K562 (cell line): ENCODE results near the gene MAP4. TPM values are rescaled to one million over a fixed set of nuclear protein-coding genes. Genes with fewer than 3 reads are reported as not detected.

Source experiments
- ATAC-seq: fragments of 200-7000 bp; cut with Tn5 transposase; 3 replicates; pipeline ENCODE4 v1.9.1; 2020; ENCODE audit warnings: moderate library complexity
- BruUV-seq: library from RNA; stranded (reverse); fragments of 400-500 nt; replicated peaks from 2 replicates; lab custom pipeline; 2021; lab: Mats Ljungman, UMichigan
- CTCF ChIA-PET: fragments of 300-600 bp; formaldehyde crosslinking; extraction: SDS; loops from one replicate; lab custom pipeline; 2021; ENCODE audit warnings: low intra/inter-chr PET ratio; lab: Yijun Ruan, JAX
- POLR2A ChIA-PET: fragments of 300-600, 350-650 bp; sonication (Branson Sonifier 250); formaldehyde crosslinking; extraction: SDS; loops from one replicate; lab custom pipeline; 2021; ENCODE audit warnings: antibody characterized with exemption, inconsistent platforms; lab: Yijun Ruan, JAX
- DNase-seq, 4 experiments: peaks; one replicate each; pipeline versions ENCODE4 v3.0.0 to v3.0.0-alpha.2; 2011 to 2018; ENCODE audit warnings: low spot score in 3 of 4, mixed read lengths in 3 of 4; ENCODE audit errors: extremely low read depth in 1 of 4
- FAIRE-seq: peaks from 2 replicates; lab custom pipeline; 2011; peaks lifted over from hg19 to GRCh38; lab: Jason Lieb, UNC
- H2AFZ ChIP-seq: 2 replicates; pipeline ENCODE4 v1.6.0; 2011; ENCODE audit warnings: low read depth, low read length, control low read depth, inconsistent platforms
- H3K27ac ChIP-seq: fragments of 200-600 bp; 3 replicates; pipeline ENCODE4 v1.8.0; 2011; ENCODE audit warnings: low read depth, mild to moderate bottlenecking, control low read depth, inconsistent platforms, low read length, moderate library complexity, mixed read lengths; ENCODE audit errors: extremely low read depth
- H3K27me3 ChIP-seq, 2 experiments: fragments of 300-600 bp in 1 of 2; 2 replicates in 1 of 2; 3 replicates in 1 of 2; pipeline versions ENCODE4 v1.6.0 to v1.8.0; 2011; ENCODE audit warnings: inconsistent platforms in 2 of 2, low read length in 2 of 2, mild to moderate bottlenecking in 1 of 2, mixed read lengths in 1 of 2, moderate library complexity in 1 of 2; ENCODE audit not compliant: control insufficient read depth in 2 of 2, insufficient read depth in 2 of 2
- H3K36me3 ChIP-seq: fragments of 300-600 bp; 3 replicates; pipeline ENCODE4 v1.8.0; 2011; ENCODE audit warnings: mild to moderate bottlenecking, low read length, inconsistent platforms; ENCODE audit not compliant: control insufficient read depth, insufficient read depth
- H3K4me1 ChIP-seq, 2 experiments: fragments of 200-600 bp in 1 of 2; replicated peaks in 1 of 2; 2 replicates in 1 of 2; 3 replicates in 1 of 2; pipeline versions ENCODE4 v1.5.1 to v1.8.0; 2011; ENCODE audit warnings: inconsistent platforms in 2 of 2, low read length in 2 of 2, mild to moderate bottlenecking in 1 of 2, mixed read lengths in 1 of 2, moderate library complexity in 1 of 2; ENCODE audit not compliant: control insufficient read depth in 2 of 2, insufficient read depth in 2 of 2
- H3K4me2 ChIP-seq: 2 replicates; pipeline ENCODE4 v1.6.1; 2011; ENCODE audit warnings: low read length, control low read depth, inconsistent platforms, mixed read lengths; ENCODE audit not compliant: insufficient read depth
- H3K4me3 ChIP-seq: fragments of 200-600 bp; sonication (generic), shearing (Covaris generic); 2 replicates; pipeline ENCODE4 v1.5.1; 2016; ENCODE audit warnings: control low read depth, inconsistent platforms
- H3K79me2 ChIP-seq: fragments of 200-600 bp; 3 replicates; pipeline ENCODE4 v1.8.0; 2011; ENCODE audit warnings: low read length, inconsistent platforms; ENCODE audit not compliant: control insufficient read depth, insufficient read depth
- H3K9ac ChIP-seq, 2 experiments: 2 replicates each; pipeline versions ENCODE4 v1.6.0 to v1.6.1; 2011; ENCODE audit warnings: low read depth in 2 of 2, low read length in 2 of 2, control low read depth in 1 of 2, inconsistent platforms in 1 of 2, mild to moderate bottlenecking in 1 of 2, mixed read lengths in 1 of 2; ENCODE audit not compliant: insufficient read depth in 1 of 2
- H3K9me1 ChIP-seq: one replicate; pipeline ENCODE4 v1.6.0; 2011; ENCODE audit warnings: inconsistent platforms, mild to moderate bottlenecking, low read length, moderate library complexity; ENCODE audit not compliant: control insufficient read depth, insufficient read depth
- H3K9me3 ChIP-seq: replicated peaks from 2 replicates; pipeline ENCODE4 v1.5.1; 2011; ENCODE audit warnings: low read depth, low read length, inconsistent platforms; ENCODE audit not compliant: control insufficient read depth, insufficient read depth
- H4K20me1 ChIP-seq: replicated peaks from 2 replicates; pipeline ENCODE4 v1.6.1; 2011; ENCODE audit warnings: low read length, inconsistent platforms, mixed read lengths; ENCODE audit not compliant: control insufficient read depth, insufficient read depth
- CBFB ChIP-seq: sonication (generic); formaldehyde crosslinking; IDR thresholded peaks from 2 replicates; pipeline ENCODE4 v1.4.0; 2020; ENCODE audit warnings: mild to moderate bottlenecking, missing genetic modification reagents
- DMBX1 ChIP-seq: fragments of 250-450 bp; sonication (Bioruptor Pico); IDR thresholded peaks from 2 replicates; pipeline ENCODE4 v1.8.0; 2022; ENCODE audit warnings: inconsistent platforms, mild to moderate bottlenecking, moderate library complexity, borderline replicate concordance
- KAT2B ChIP-seq: IDR thresholded peaks from one replicate; pipeline ENCODE4 v1.6.1; 2012; ENCODE audit warnings: low read depth, mild to moderate bottlenecking, control low read depth, inconsistent platforms, low read length, moderate library complexity
- KLF6 ChIP-seq: fragments of 250-450 bp; sonication (Bioruptor Pico); IDR thresholded peaks from 2 replicates; pipeline ENCODE4 v1.4.0; 2020; ENCODE audit warnings: mild to moderate bottlenecking, moderate library complexity, borderline replicate concordance
- NCOA1 ChIP-seq: fragments of 450-650 bp; IDR thresholded peaks from 2 replicates; pipeline ENCODE4 v1.6.1; 2016; ENCODE audit warnings: low read depth
- NCOA4 ChIP-seq: fragments of 450-650 bp; IDR thresholded peaks from 2 replicates; pipeline ENCODE4 v1.6.1; 2018; ENCODE audit warnings: mild to moderate bottlenecking; ENCODE audit not compliant: partially characterized antibody
- RBBP5 ChIP-seq: fragments of 200-600 bp; sonication (generic); IDR thresholded peaks from 2 replicates; pipeline ENCODE4 v1.6.1; 2012; ENCODE audit warnings: borderline replicate concordance, mild to moderate bottlenecking, low read length, control low read depth, inconsistent platforms; ENCODE audit not compliant: insufficient read depth, poor library complexity, severe bottlenecking
- SIRT6 ChIP-seq: IDR thresholded peaks from one replicate; pipeline ENCODE4 v1.6.1; 2012; ENCODE audit warnings: low read depth, mild to moderate bottlenecking, control low read depth, inconsistent platforms, low read length, moderate library complexity
- TAL1 ChIP-seq: fragments of 450-650 bp; IDR thresholded peaks from 2 replicates; pipeline ENCODE4 v1.6.1; 2016; ENCODE audit warnings: mild to moderate bottlenecking
- XRCC3 ChIP-seq: fragments of 450-650 bp; IDR thresholded peaks from 2 replicates; pipeline ENCODE4 v1.6.1; 2017; ENCODE audit warnings: mild to moderate bottlenecking, moderate library complexity
- ZNF586 ChIP-seq: fragments of 450-650 bp; formaldehyde crosslinking; conservative IDR thresholded peaks from 2 replicates; pipeline ENCODE4 v1.4.0; 2020; ENCODE audit warnings: mild to moderate bottlenecking, moderate library complexity
- WGBS: fragments of 100-300 bp; shearing (Covaris generic); methylation state at CpG from one replicate; pipeline ENCODE4 v1.1.6; 2016; ENCODE audit warnings: low coverage, mixed read lengths; ENCODE audit not compliant: insufficient coverage; ENCODE audit errors: missing lambda C conversion rate; 5-methylcytosine and 5-hydroxymethylcytosine counted together
- in situ Hi-C: fragments of 300-500 bp; cut with MboI; formaldehyde crosslinking; loops from 4 replicates; pipeline ENCODE4 v1.15.0; 2018; ENCODE audit warnings: inconsistent platforms, mixed read lengths
- intact Hi-C: fragments of 100-400 bp; cut with micrococcal nuclease; formaldehyde crosslinking; loops from 2 replicates; pipeline ENCODE4 v1.14.2; 2022
- polyA plus RNA-seq, 8 experiments: library from polyadenylated mRNA; depleted of rRNA in 4 of 8; stranded (reverse) in 5 of 8; unstranded in 3 of 8; fragments of >200 nt; fragmentation: Nextera tagmentation in 2 of 8; fragmentation: Illumina TruSeq in 1 of 8; extraction: Ambion mirVana in 2 of 8; extraction: Trizol in 1 of 8; gene quantifications; 2 replicates each; pipeline versions ENCODE4 v1.2.1 to v1.2.3, GENCODE V29; 2011 to 2014; ENCODE audit warnings: inconsistent platforms in 1 of 8, missing spikeins in 1 of 8
- total RNA-seq, 7 experiments: library from RNA; depleted of rRNA in 6 of 7; stranded (reverse); fragments of >200 nt in 6 of 7; fragmentation: Illumina TruSeq in 2 of 7; extraction: Trizol in 2 of 7; gene quantifications; 2 replicates each; pipeline versions ENCODE4 v1.2.1 to v1.2.3, GENCODE V29; 2011 to 2021; ENCODE audit warnings: low replicate concordance in 1 of 7
- TF ChIP-seq, protein P1 (sequence below): fragments of 200-600 bp; sonication (generic); IDR thresholded peaks from one replicate; pipeline ENCODE4 v1.6.1; 2012; ENCODE audit warnings: mild to moderate bottlenecking, low read depth, low read length, inconsistent platforms

Gene MAP4
- total and polyA plus RNA-seq, 9 of the 15 experiments (the other 6 are each of a cell fraction or from before 2014, with no cell fraction given) = 13.3 to 141 (median 36.8) TPM

DNA sequence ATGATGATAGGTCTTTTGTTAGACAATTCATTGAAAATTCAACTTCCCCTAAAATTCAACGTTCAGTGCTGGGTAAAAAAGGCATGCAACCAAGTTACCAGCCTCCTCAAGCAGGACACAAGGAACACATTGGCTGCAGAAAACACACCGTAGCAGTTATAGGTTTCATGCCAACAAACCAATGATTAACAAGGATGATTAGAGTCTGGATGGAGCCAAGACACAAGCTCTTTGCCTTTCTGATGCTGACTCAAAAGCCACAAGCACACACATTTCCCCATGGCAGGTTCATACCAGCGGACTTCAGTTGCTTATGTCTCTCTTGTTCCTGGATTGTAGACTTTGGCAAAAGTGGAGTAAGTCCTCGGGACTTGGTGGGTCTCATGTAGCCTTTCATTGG is 107.5 kb downstream of the MAP4 start:
- no TSS peak for BruUV-seq
- Histone ChIP-seq H3K4me1 (peaks cover 6 to 17% of the 10 kb centered on the region in 2 experiments; a peak in 3 of 5 replicates), H3K79me2 (no peaks in the 10 kb centered on the region), H3K9ac (no peak overlapping the region), H3K9me1 (peaks cover 3% of the 10 kb centered on the region), H3K27ac (no peak overlapping the region), H3K4me2 (no peak overlapping the region), H3K9me3 (no peaks in the 10 kb centered on the region), H4K20me1 (no peaks in the 10 kb centered on the region), H3K4me3 (no peak overlapping the region), H3K36me3 (peaks cover 32% of the 10 kb centered on the region), H2AFZ (no peak overlapping the region), H3K27me3 (no peaks in the 10 kb centered on the region)
- FAIRE-seq (no peak), ATAC-seq (no peak), DNase-seq (no peak)
- ChIA-PET CTCF (no interaction called here), POLR2A (interaction anchor here (1.0 to 3.4 kb wide), 3 partner anchors 17 to 21 kb away, joined by 3 to 14 read pairs (median 3); no protein-coding TSS in a partner anchor)
- in situ Hi-C loops (no loop called here), intact Hi-C loops (no loop called here)
- TF ChIP-seq KLF6 (CRISPR knock-in tag) (no peak), NCOA4 (no peak), TAL1 (no peak), XRCC3 (no peak), RBBP5 (no peak), SIRT6 (no peak), KAT2B (no peak), DMBX1 (CRISPR knock-in tag) (no peak), NCOA1 (no peak), CBFB (CRISPR knock-in tag) (no peak), ZNF586 (CRISPR knock-in tag) (no peak)
- TF ChIP-seq, protein P1, sequence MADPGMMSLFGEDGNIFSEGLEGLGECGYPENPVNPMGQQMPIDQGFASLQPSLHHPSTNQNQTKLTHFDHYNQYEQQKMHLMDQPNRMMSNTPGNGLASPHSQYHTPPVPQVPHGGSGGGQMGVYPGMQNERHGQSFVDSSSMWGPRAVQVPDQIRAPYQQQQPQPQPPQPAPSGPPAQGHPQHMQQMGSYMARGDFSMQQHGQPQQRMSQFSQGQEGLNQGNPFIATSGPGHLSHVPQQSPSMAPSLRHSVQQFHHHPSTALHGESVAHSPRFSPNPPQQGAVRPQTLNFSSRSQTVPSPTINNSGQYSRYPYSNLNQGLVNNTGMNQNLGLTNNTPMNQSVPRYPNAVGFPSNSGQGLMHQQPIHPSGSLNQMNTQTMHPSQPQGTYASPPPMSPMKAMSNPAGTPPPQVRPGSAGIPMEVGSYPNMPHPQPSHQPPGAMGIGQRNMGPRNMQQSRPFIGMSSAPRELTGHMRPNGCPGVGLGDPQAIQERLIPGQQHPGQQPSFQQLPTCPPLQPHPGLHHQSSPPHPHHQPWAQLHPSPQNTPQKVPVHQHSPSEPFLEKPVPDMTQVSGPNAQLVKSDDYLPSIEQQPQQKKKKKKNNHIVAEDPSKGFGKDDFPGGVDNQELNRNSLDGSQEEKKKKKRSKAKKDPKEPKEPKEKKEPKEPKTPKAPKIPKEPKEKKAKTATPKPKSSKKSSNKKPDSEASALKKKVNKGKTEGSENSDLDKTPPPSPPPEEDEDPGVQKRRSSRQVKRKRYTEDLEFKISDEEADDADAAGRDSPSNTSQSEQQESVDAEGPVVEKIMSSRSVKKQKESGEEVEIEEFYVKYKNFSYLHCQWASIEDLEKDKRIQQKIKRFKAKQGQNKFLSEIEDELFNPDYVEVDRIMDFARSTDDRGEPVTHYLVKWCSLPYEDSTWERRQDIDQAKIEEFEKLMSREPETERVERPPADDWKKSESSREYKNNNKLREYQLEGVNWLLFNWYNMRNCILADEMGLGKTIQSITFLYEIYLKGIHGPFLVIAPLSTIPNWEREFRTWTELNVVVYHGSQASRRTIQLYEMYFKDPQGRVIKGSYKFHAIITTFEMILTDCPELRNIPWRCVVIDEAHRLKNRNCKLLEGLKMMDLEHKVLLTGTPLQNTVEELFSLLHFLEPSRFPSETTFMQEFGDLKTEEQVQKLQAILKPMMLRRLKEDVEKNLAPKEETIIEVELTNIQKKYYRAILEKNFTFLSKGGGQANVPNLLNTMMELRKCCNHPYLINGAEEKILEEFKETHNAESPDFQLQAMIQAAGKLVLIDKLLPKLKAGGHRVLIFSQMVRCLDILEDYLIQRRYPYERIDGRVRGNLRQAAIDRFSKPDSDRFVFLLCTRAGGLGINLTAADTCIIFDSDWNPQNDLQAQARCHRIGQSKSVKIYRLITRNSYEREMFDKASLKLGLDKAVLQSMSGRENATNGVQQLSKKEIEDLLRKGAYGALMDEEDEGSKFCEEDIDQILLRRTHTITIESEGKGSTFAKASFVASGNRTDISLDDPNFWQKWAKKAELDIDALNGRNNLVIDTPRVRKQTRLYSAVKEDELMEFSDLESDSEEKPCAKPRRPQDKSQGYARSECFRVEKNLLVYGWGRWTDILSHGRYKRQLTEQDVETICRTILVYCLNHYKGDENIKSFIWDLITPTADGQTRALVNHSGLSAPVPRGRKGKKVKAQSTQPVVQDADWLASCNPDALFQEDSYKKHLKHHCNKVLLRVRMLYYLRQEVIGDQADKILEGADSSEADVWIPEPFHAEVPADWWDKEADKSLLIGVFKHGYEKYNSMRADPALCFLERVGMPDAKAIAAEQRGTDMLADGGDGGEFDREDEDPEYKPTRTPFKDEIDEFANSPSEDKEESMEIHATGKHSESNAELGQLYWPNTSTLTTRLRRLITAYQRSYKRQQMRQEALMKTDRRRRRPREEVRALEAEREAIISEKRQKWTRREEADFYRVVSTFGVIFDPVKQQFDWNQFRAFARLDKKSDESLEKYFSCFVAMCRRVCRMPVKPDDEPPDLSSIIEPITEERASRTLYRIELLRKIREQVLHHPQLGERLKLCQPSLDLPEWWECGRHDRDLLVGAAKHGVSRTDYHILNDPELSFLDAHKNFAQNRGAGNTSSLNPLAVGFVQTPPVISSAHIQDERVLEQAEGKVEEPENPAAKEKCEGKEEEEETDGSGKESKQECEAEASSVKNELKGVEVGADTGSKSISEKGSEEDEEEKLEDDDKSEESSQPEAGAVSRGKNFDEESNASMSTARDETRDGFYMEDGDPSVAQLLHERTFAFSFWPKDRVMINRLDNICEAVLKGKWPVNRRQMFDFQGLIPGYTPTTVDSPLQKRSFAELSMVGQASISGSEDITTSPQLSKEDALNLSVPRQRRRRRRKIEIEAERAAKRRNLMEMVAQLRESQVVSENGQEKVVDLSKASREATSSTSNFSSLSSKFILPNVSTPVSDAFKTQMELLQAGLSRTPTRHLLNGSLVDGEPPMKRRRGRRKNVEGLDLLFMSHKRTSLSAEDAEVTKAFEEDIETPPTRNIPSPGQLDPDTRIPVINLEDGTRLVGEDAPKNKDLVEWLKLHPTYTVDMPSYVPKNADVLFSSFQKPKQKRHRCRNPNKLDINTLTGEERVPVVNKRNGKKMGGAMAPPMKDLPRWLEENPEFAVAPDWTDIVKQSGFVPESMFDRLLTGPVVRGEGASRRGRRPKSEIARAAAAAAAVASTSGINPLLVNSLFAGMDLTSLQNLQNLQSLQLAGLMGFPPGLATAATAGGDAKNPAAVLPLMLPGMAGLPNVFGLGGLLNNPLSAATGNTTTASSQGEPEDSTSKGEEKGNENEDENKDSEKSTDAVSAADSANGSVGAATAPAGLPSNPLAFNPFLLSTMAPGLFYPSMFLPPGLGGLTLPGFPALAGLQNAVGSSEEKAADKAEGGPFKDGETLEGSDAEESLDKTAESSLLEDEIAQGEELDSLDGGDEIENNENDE = no peak
- WGBS = 84% methylated on average over 4 of the region's 4 CpGs
